Measurements from ENCODE around the gene RRP1B.

The RRP1B gene

GRCh38 chr21:43654806-43655489, 4.4 kb upstream of the RRP1B start:
- Histone ChIP-seq H3K4me1 (ENCODE audit: control insufficient read depth, insufficient read depth, low read length, poor library complexity, severe bottlenecking) (peaks cover 4% of the 10 kb centered on the region), H3K9me3 (ENCODE audit: control insufficient read depth, low read length) (no peaks in the 10 kb centered on the region), H3K27ac (ENCODE audit: low read depth, low read length, severe bottlenecking) (no peak overlapping the region), H3K4me3 (ENCODE audit: extremely low read depth, insufficient read depth, low read length, poor library complexity, severe bottlenecking) (no peak overlapping the region), H3K36me3 (ENCODE audit: control insufficient read depth, insufficient read depth, low read length) (no peaks in the 10 kb centered on the region)
- WGBS, 2 experiments (ENCODE audit: insufficient coverage in 2 of 2) = 90 to 97% methylated on average over 5 to 6 of the region's 7 CpGs

GRCh38 chr21:43657355-43658087, 1.8 kb upstream of the RRP1B start:
- peaks cover 14% of the 10 kb centered on the region for H3K36me3 ChIP-seq (ENCODE audit: control insufficient read depth, insufficient read depth, low read length)
- H3K27ac ChIP-seq (ENCODE audit: low read depth, low read length, severe bottlenecking) = no peak overlapping the region
- H3K9me3 ChIP-seq (ENCODE audit: control insufficient read depth, low read length) = no peaks in the 10 kb centered on the region
- H3K4me1 ChIP-seq (ENCODE audit: control insufficient read depth, insufficient read depth, low read length, poor library complexity, severe bottlenecking) = peaks cover 8% of the 10 kb centered on the region
- WGBS, 2 experiments (ENCODE audit: insufficient coverage in 2 of 2) = 92 to 93% methylated on average over 35 to 44 of the region's 46 CpGs
- no peak overlapping the region for H3K4me3 ChIP-seq (ENCODE audit: extremely low read depth, insufficient read depth, low read length, poor library complexity, severe bottlenecking)

GRCh38 chr21:43658088-43658741, 1.1 kb upstream of the RRP1B start:
- no peak overlapping the region for H3K4me3 ChIP-seq (ENCODE audit: extremely low read depth, insufficient read depth, low read length, poor library complexity, severe bottlenecking)
- 96% methylated on average over 44 to 48 of the region's 48 CpGs for WGBS, 2 experiments (ENCODE audit: insufficient coverage in 2 of 2)
- no peak overlapping the region for H3K27ac ChIP-seq (ENCODE audit: low read depth, low read length, severe bottlenecking)

GRCh38 chr21:43658769-43659135, 608 bp upstream of the RRP1B start:
- Histone ChIP-seq H3K4me3 (ENCODE audit: extremely low read depth, insufficient read depth, low read length, poor library complexity, severe bottlenecking) (no peak overlapping the region), H3K36me3 (ENCODE audit: control insufficient read depth, insufficient read depth, low read length) (peaks cover 26% of the 10 kb centered on the region), H3K9me3 (ENCODE audit: control insufficient read depth, low read length) (no peaks in the 10 kb centered on the region), H3K27ac (ENCODE audit: low read depth, low read length, severe bottlenecking) (peak overlapping the region; percentile 84), H3K4me1 (ENCODE audit: control insufficient read depth, insufficient read depth, low read length, poor library complexity, severe bottlenecking) (peaks cover 6% of the 10 kb centered on the region)
- WGBS, 2 experiments (ENCODE audit: insufficient coverage in 2 of 2) = 91% methylated on average over 19 to 23 of the region's 23 CpGs

More at GRCh38 chr21:43658088-43658741, 1.1 kb upstream of the RRP1B start:
- Histone ChIP-seq H3K4me1 (ENCODE audit: control insufficient read depth, insufficient read depth, low read length, poor library complexity, severe bottlenecking) (peaks cover 8% of the 10 kb centered on the region), H3K9me3 (ENCODE audit: control insufficient read depth, low read length) (no peaks in the 10 kb centered on the region), H3K36me3 (ENCODE audit: control insufficient read depth, insufficient read depth, low read length) (peaks cover 21% of the 10 kb centered on the region)

GRCh38 chr21:43662286-43662685, 2.9 kb downstream of the RRP1B start:
- Histone ChIP-seq H3K9me3 (ENCODE audit: control insufficient read depth, low read length) (no peaks in the 10 kb centered on the region), H3K36me3 (ENCODE audit: control insufficient read depth, insufficient read depth, low read length) (peaks cover 59% of the 10 kb centered on the region)
- 71 to 80% methylated on average over 5 of the region's 6 CpGs for WGBS, 2 experiments (ENCODE audit: insufficient coverage in 2 of 2)

GRCh38 chr21:43663033-43663432, 3.7 kb downstream of the RRP1B start:
- 97 to 100% methylated on average over 2 to 5 of the region's 9 CpGs for WGBS, 2 experiments (ENCODE audit: insufficient coverage in 2 of 2)
- Histone ChIP-seq H3K9me3 (ENCODE audit: control insufficient read depth, low read length) (no peaks in the 10 kb centered on the region), H3K4me3 (ENCODE audit: extremely low read depth, insufficient read depth, low read length, poor library complexity, severe bottlenecking) (no peak overlapping the region), H3K27ac (ENCODE audit: low read depth, low read length, severe bottlenecking) (no peak overlapping the region), H3K36me3 (ENCODE audit: control insufficient read depth, insufficient read depth, low read length) (peaks cover 60% of the 10 kb centered on the region), H3K4me1 (ENCODE audit: control insufficient read depth, insufficient read depth, low read length, poor library complexity, severe bottlenecking) (peaks cover 4% of the 10 kb centered on the region)

More at GRCh38 chr21:43662286-43662685, 2.9 kb downstream of the RRP1B start:
- Histone ChIP-seq H3K4me1 (ENCODE audit: control insufficient read depth, insufficient read depth, low read length, poor library complexity, severe bottlenecking) (peaks cover 4% of the 10 kb centered on the region), H3K4me3 (ENCODE audit: extremely low read depth, insufficient read depth, low read length, poor library complexity, severe bottlenecking) (no peak overlapping the region), H3K27ac (ENCODE audit: low read depth, low read length, severe bottlenecking) (no peak overlapping the region)

- no peak overlapping the region for H3K4me3 ChIP-seq (ENCODE audit: extremely low read depth, insufficient read depth, low read length, poor library complexity, severe bottlenecking)
- 50 to 67% methylated on average over 2 to 3 of the region's 4 CpGs for WGBS, 2 experiments (ENCODE audit: insufficient coverage in 2 of 2)
- no peak overlapping the region for H3K27ac ChIP-seq (ENCODE audit: low read depth, low read length, severe bottlenecking)
- peaks cover 60% of the 10 kb centered on the region for H3K36me3 ChIP-seq (ENCODE audit: control insufficient read depth, insufficient read depth, low read length)
- H3K9me3 ChIP-seq (ENCODE audit: control insufficient read depth, low read length) = no peaks in the 10 kb centered on the region
- H3K4me1 ChIP-seq (ENCODE audit: control insufficient read depth, insufficient read depth, low read length, poor library complexity, severe bottlenecking) = peaks cover 4% of the 10 kb centered on the region
These were observed 5.0 kb downstream of the RRP1B start for GRCh38 chr21:43664358-43664757.

- Histone ChIP-seq H3K4me1 (ENCODE audit: control insufficient read depth, insufficient read depth, low read length, poor library complexity, severe bottlenecking) (peaks cover 3% of the 10 kb centered on the region), H3K9me3 (ENCODE audit: control insufficient read depth, low read length) (no peaks in the 10 kb centered on the region), H3K27ac (ENCODE audit: low read depth, low read length, severe bottlenecking) (no peak overlapping the region), H3K36me3 (ENCODE audit: control insufficient read depth, insufficient read depth, low read length) (peaks cover 73% of the 10 kb centered on the region), H3K4me3 (ENCODE audit: extremely low read depth, insufficient read depth, low read length, poor library complexity, severe bottlenecking) (no peak overlapping the region)
- 92 to 100% methylated on average over 3 to 4 of the region's 4 CpGs for WGBS, 2 experiments (ENCODE audit: insufficient coverage in 2 of 2)
These were observed 6.5 kb downstream of the RRP1B start for GRCh38 chr21:43665879-43666278.

- WGBS, 2 experiments (ENCODE audit: insufficient coverage in 2 of 2) = 85 to 92% methylated on average over 2 to 4 of the region's 7 CpGs
- Histone ChIP-seq H3K9me3 (ENCODE audit: control insufficient read depth, low read length) (no peaks in the 10 kb centered on the region), H3K36me3 (ENCODE audit: control insufficient read depth, insufficient read depth, low read length) (peaks cover 74% of the 10 kb centered on the region)
These were observed 8.0 kb downstream of the RRP1B start for GRCh38 chr21:43667191-43667904.

GRCh38 chr21:43669828-43670605, 10.7 kb downstream of the RRP1B start:
- H3K4me3 ChIP-seq (ENCODE audit: extremely low read depth, insufficient read depth, low read length, poor library complexity, severe bottlenecking) = no peak overlapping the region
- no peaks in the 10 kb centered on the region for H3K4me1 ChIP-seq (ENCODE audit: control insufficient read depth, insufficient read depth, low read length, poor library complexity, severe bottlenecking)
- H3K36me3 ChIP-seq (ENCODE audit: control insufficient read depth, insufficient read depth, low read length) = peaks cover 76% of the 10 kb centered on the region
- H3K9me3 ChIP-seq (ENCODE audit: control insufficient read depth, low read length) = no peaks in the 10 kb centered on the region
- no peak overlapping the region for H3K27ac ChIP-seq (ENCODE audit: low read depth, low read length, severe bottlenecking)
- 94 to 99% methylated on average over 12 to 18 of the region's 20 CpGs for WGBS, 2 experiments (ENCODE audit: insufficient coverage in 2 of 2)

More at GRCh38 chr21:43667191-43667904, 8.0 kb downstream of the RRP1B start:
- no peaks in the 10 kb centered on the region for H3K4me1 ChIP-seq (ENCODE audit: control insufficient read depth, insufficient read depth, low read length, poor library complexity, severe bottlenecking)
- H3K4me3 ChIP-seq (ENCODE audit: extremely low read depth, insufficient read depth, low read length, poor library complexity, severe bottlenecking) = no peak overlapping the region
- H3K27ac ChIP-seq (ENCODE audit: low read depth, low read length, severe bottlenecking) = no peak overlapping the region
